DOHH2 (cell line): Measurements from ENCODE around the gene ZBTB25.

Experiments
- CTCF ChIP-seq: fragments of 200-600 bp; sonication (generic); IDR thresholded peaks from one replicate; pipeline ENCODE4 v1.5.1; 2014; ENCODE audit warnings: antibody characterized with exemption, mild to moderate bottlenecking, low read depth, low read length; ENCODE audit not compliant: poor library complexity, severe bottlenecking
- EZH2phosphoT487 ChIP-seq: fragments of 200-600 bp; sonication (generic); IDR thresholded peaks from 2 replicates; pipeline ENCODE4 v1.6.1; 2017; ENCODE audit warnings: borderline replicate concordance, mild to moderate bottlenecking, antibody characterized with exemption, low read length, moderate library complexity, mixed read lengths

- TF ChIP-seq CTCF (no peak), EZH2phosphoT487 (no peak)
Measured at GRCh38 chr14:64419003-64419402, 84.6 kb downstream of the ZBTB25 start.
